ENCODE data around the gene CD59.

CD59 gene, protein sequence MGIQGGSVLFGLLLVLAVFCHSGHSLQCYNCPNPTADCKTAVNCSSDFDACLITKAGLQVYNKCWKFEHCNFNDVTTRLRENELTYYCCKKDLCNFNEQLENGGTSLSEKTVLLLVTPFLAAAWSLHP

GRCh38 chr11:33736148-33736812 lies at the start of gene CD59:
Gene CD59 (minus strand): TSS chr11:33736423. CDS start chr11:33722445, 13,978 bp downstream.
- H3K27ac ChIP-seq, result peak within 1 kb of the TSS; percentile 69
- TF ChIP-seq, protein P1, sequence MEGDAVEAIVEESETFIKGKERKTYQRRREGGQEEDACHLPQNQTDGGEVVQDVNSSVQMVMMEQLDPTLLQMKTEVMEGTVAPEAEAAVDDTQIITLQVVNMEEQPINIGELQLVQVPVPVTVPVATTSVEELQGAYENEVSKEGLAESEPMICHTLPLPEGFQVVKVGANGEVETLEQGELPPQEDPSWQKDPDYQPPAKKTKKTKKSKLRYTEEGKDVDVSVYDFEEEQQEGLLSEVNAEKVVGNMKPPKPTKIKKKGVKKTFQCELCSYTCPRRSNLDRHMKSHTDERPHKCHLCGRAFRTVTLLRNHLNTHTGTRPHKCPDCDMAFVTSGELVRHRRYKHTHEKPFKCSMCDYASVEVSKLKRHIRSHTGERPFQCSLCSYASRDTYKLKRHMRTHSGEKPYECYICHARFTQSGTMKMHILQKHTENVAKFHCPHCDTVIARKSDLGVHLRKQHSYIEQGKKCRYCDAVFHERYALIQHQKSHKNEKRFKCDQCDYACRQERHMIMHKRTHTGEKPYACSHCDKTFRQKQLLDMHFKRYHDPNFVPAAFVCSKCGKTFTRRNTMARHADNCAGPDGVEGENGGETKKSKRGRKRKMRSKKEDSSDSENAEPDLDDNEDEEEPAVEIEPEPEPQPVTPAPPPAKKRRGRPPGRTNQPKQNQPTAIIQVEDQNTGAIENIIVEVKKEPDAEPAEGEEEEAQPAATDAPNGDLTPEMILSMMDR (conservative IDR thresholded peaks at IDR 0.05), result no peak
- peak; percentile 92 for TF ChIP-seq ZFX (IDR thresholded peaks at IDR 0.05)

- TF ChIP-seq, protein P1 (conservative IDR thresholded peaks at IDR 0.05), result no peak
- TF ChIP-seq ZFX (IDR thresholded peaks at IDR 0.05), result no peak
- no peak overlapping the region for H3K27ac ChIP-seq
Measured at GRCh38 chr11:33785609-33786008, 49.4 kb upstream of the CD59 start.

GRCh38 chr11:33779849-33780528 lies 43.8 kb upstream of the CD59 start:
- H3K27ac ChIP-seq, result no peak overlapping the region
- TF ChIP-seq, protein P1 (conservative IDR thresholded peaks at IDR 0.05), result no peak
- no peak for TF ChIP-seq ZFX (IDR thresholded peaks at IDR 0.05)

- TF ChIP-seq, protein P1 (conservative IDR thresholded peaks at IDR 0.05), result no peak
- no peak for TF ChIP-seq ZFX (IDR thresholded peaks at IDR 0.05)
- H3K27ac ChIP-seq, result no peak overlapping the region
Measured at GRCh38 chr11:33778675-33779074, 42.5 kb upstream of the CD59 start.

- TF ChIP-seq, protein P1 (conservative IDR thresholded peaks at IDR 0.05), result no peak
- TF ChIP-seq ZFX (IDR thresholded peaks at IDR 0.05), result no peak
- no peak overlapping the region for H3K27ac ChIP-seq
Measured at GRCh38 chr11:33777906-33778305, 41.7 kb upstream of the CD59 start.

DNA sequence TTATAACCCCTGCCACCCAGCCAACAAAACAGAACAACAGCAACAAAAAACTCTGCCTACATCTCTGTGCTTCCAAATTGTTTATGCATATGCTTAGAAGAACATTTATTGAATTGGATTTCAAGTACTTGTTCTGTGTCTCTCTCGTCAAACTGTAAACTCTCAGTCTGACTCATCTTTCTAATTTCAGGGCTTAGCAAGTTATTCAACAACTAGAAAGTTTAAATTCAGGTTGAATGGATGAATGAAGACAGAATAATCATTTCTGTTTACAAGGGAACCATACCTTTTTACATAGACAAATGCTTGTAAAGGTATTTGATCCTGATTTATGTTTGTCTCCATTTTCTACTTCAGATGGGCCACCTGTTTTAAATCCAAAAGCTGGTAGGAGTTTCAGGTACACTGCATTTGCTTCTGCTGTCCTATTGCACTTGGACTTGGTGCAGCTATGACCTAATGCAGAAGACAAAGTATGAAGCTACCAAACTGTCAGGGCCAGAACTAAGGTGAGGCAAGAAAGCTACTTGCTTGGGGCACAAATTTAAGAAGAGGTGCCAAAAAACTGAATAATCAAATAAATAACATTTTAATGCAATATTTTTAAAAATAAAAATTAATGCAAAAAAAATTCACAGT lies 39.7 kb upstream of the CD59 start:
- H3K27ac ChIP-seq, result no peak overlapping the region
- TF ChIP-seq, protein P1 (conservative IDR thresholded peaks at IDR 0.05), result no peak
- TF ChIP-seq ZFX (IDR thresholded peaks at IDR 0.05), result no peak

GRCh38 chr11:33775467-33775807 lies 39.2 kb upstream of the CD59 start:
- no peak for TF ChIP-seq ZFX (IDR thresholded peaks at IDR 0.05)
- TF ChIP-seq, protein P1 (conservative IDR thresholded peaks at IDR 0.05), result no peak
- no peak overlapping the region for H3K27ac ChIP-seq
